Measurements from ENCODE around the gene ELAC2. TPM values are rescaled to one million over a fixed set of nuclear protein-coding genes. Genes with fewer than 3 reads are reported as not detected.

Gene ELAC2
- total and polyA plus RNA-seq, 2 of the 4 experiments (the other 2 are of a cell fraction), result 75.2 to 80.7 TPM

DNA sequence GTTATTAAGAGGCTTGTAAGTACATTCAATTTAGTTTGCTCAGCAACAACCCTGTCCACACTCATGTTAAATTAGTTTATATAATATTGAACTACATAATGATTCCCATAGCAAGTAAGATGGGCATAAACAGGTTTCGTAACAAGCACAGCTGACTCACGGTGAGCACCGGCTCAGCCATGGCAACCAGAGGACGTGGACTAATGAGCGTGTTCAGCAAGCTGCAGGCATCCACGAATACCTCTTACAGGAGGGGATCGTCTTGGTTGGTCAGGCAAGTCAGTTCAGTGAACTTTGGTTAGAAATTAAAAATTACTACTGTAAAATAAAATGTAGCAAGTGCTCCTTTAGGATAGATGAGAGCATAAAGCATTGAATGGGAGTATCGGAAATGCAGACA is 58.4 kb downstream of the ELAC2 start:
- TF ChIP-seq CEBPB (IDR thresholded peaks at IDR 0.05; ENCODE audit: low read depth, low read length) (peak; percentile 63), SMC3 (IDR thresholded peaks at IDR 0.05; ENCODE audit: low read depth, low read length) (no peak)
- TF ChIP-seq, protein P1, sequence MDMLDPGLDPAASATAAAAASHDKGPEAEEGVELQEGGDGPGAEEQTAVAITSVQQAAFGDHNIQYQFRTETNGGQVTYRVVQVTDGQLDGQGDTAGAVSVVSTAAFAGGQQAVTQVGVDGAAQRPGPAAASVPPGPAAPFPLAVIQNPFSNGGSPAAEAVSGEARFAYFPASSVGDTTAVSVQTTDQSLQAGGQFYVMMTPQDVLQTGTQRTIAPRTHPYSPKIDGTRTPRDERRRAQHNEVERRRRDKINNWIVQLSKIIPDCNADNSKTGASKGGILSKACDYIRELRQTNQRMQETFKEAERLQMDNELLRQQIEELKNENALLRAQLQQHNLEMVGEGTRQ (IDR thresholded peaks at IDR 0.05; ENCODE audit: low read depth, low read length), result no peak
- intact Hi-C loops (cut with micrococcal nuclease) (no loop called here), in situ Hi-C loops (cut with MboI; ENCODE audit: low sequenced_read_pairs) (no loop called here), dilution Hi-C loops (cut with HindIII; ENCODE audit: low sequenced_read_pairs, unreplicated experiment) (no loop called here)
- ATAC-seq (ENCODE audit: low read depth) (no peak), DNase-seq (peak; percentile 69)
- Histone ChIP-seq H4K20me1 (ENCODE audit: insufficient read depth, low read length) (no peaks in the 10 kb centered on the region), H3K27me3 (ENCODE audit: control insufficient read depth, insufficient read depth, low read length) (no peaks in the 10 kb centered on the region), H4K5ac (ENCODE audit: low read depth, low read length) (no peak overlapping the region), H3K9me3 (ENCODE audit: control insufficient read depth, insufficient read depth, low read length) (no peaks in the 10 kb centered on the region), H3K27ac (ENCODE audit: insufficient read depth, low read length) (no peak overlapping the region), H3K4me3 (ENCODE audit: insufficient read depth, low read depth, low read length) (no peak overlapping the region), H4K91ac (ENCODE audit: insufficient read depth, low read depth, low read length) (no peak overlapping the region), H3K23ac (ENCODE audit: low read depth, low read length) (no peak overlapping the region), H3K79me1 (ENCODE audit: low read depth in 1 of 2, low read length in 2 of 2) (no peaks in the 10 kb centered on the region), H2BK120ac (ENCODE audit: low read depth, low read length) (no peak overlapping the region), H2AK5ac (ENCODE audit: low read depth, low read length) (no peak overlapping the region), H2BK5ac (ENCODE audit: low read depth, low read length, poor library complexity, severe bottlenecking) (no peak overlapping the region), H2BK20ac (ENCODE audit: low read depth, low read length) (no peak overlapping the region), H2BK15ac (ENCODE audit: low read depth, low read length) (no peak overlapping the region), H3K9ac (ENCODE audit: low read depth, low read length) (no peak overlapping the region), H3K14ac (replicated peaks; ENCODE audit: low read depth, low read length) (no peak overlapping the region), H3K4ac (ENCODE audit: low read depth, low read length) (no peak overlapping the region), H3K4me2 (ENCODE audit: low read depth, low read length) (no peak overlapping the region), H3K4me1 (ENCODE audit: control insufficient read depth, insufficient read depth, low read length) (no peaks in the 10 kb centered on the region; the same call in 1 of the 2 replicates), H4K8ac (ENCODE audit: low read depth in 2 of 2, low read length in 2 of 2) (no peak overlapping the region), H2AFZ (replicated peaks; ENCODE audit: low read length, poor library complexity) (no peak overlapping the region), H3K56ac (ENCODE audit: extremely low read depth, insufficient read depth, low read length) (no peak overlapping the region; the same call in 1 of the 2 replicates), H3K36me3 (ENCODE audit: control insufficient read depth, insufficient read depth, low read length) (no peaks in the 10 kb centered on the region), H3K18ac (ENCODE audit: low read depth, low read length) (no peak overlapping the region), H3K9me1 (ENCODE audit: insufficient read depth, low read length) (0 out of 2 replicates have a peak, but pooled peaks cover 2% of the 10 kb centered on the region), H2AK9ac (replicated peaks; ENCODE audit: low read depth, low read length, poor library complexity) (no peak overlapping the region)
- 80% methylated on average over 1 of the region's 8 CpGs; no CpG with 5 or more reads in 1 of the 2 experiments for WGBS, 2 experiments (ENCODE audit: extremely low coverage in 2 of 2, insufficient read length in 1 of 2)
- ChIA-PET CTCF (no interaction called here), POLR2A (ENCODE audit: unreplicated experiment) (no interaction called here)
- BruUV-seq (replicated peaks), result no TSS peak
